Measurements from ENCODE around the gene IGF1R. TPM values are rescaled to one million over a fixed set of nuclear protein-coding genes. Genes with fewer than 3 reads are reported as not detected.

Gene IGF1R
- total and polyA plus RNA-seq, 2 experiments from 2014 or later, result 9.5 to 92.4 TPM

- no peaks in the 10 kb centered on the region for H3K4me1 ChIP-seq (ENCODE audit: low read depth)
- peaks cover 17% of the 10 kb centered on the region for H3K36me3 ChIP-seq
- no peak for TF ChIP-seq CTCF (IDR thresholded peaks at IDR 0.05; ENCODE audit: low read depth, low read length)
Measured at GRCh38 chr15:98931004-98931403, 282.7 kb downstream of the IGF1R start.

GRCh38 chr15:98933406-98933805 lies 285.1 kb downstream of the IGF1R start:
- no peak overlapping the region for H3K4me3 ChIP-seq

More at GRCh38 chr15:98931004-98931403, 282.7 kb downstream of the IGF1R start:
- no peaks in the 10 kb centered on the region for H3K27me3 ChIP-seq
- H3K4me3 ChIP-seq, result no peak overlapping the region
- no peak overlapping the region for H3K27ac ChIP-seq
- no peak for DNase-seq (ENCODE audit: low read depth in 1 of 2, low spot score in 1 of 2)
- H3K9me3 ChIP-seq (ENCODE audit: low read depth), result no peaks in the 10 kb centered on the region

GRCh38 chr15:98935736-98936135 lies 287.4 kb downstream of the IGF1R start:
- H3K4me1 ChIP-seq (ENCODE audit: low read depth), result no peaks in the 10 kb centered on the region
- DNase-seq (ENCODE audit: low read depth in 1 of 2, low spot score in 1 of 2), result no peak
- TF ChIP-seq CTCF (IDR thresholded peaks at IDR 0.05; ENCODE audit: low read depth, low read length), result no peak
- no peaks in the 10 kb centered on the region for H3K27me3 ChIP-seq
- H3K4me3 ChIP-seq, result no peak overlapping the region
- H3K9me3 ChIP-seq (ENCODE audit: low read depth), result no peaks in the 10 kb centered on the region
- H3K36me3 ChIP-seq, result peaks cover 22% of the 10 kb centered on the region
- H3K27ac ChIP-seq, result no peak overlapping the region

More at GRCh38 chr15:98933406-98933805, 285.1 kb downstream of the IGF1R start:
- H3K36me3 ChIP-seq, result peaks cover 21% of the 10 kb centered on the region
- no peak for DNase-seq (ENCODE audit: low read depth in 1 of 2, low spot score in 1 of 2)
- no peak overlapping the region for H3K27ac ChIP-seq
- H3K9me3 ChIP-seq (ENCODE audit: low read depth), result no peaks in the 10 kb centered on the region
- no peaks in the 10 kb centered on the region for H3K4me1 ChIP-seq (ENCODE audit: low read depth)
- H3K27me3 ChIP-seq, result no peaks in the 10 kb centered on the region
- no peak for TF ChIP-seq CTCF (IDR thresholded peaks at IDR 0.05; ENCODE audit: low read depth, low read length)

GRCh38 chr15:98937413-98938104 lies 289.2 kb downstream of the IGF1R start:
- Histone ChIP-seq H3K4me3 (no peak overlapping the region), H3K9me3 (ENCODE audit: low read depth) (no peaks in the 10 kb centered on the region), H3K4me1 (ENCODE audit: low read depth) (no peaks in the 10 kb centered on the region), H3K27me3 (no peaks in the 10 kb centered on the region), H3K27ac (no peak overlapping the region), H3K36me3 (peaks cover 22% of the 10 kb centered on the region)
- TF ChIP-seq CTCF (IDR thresholded peaks at IDR 0.05; ENCODE audit: low read depth, low read length), result no peak
- DNase-seq (ENCODE audit: low read depth in 1 of 2, low spot score in 1 of 2), result no peak

- Histone ChIP-seq H3K4me3 (no peak overlapping the region), H3K9me3 (ENCODE audit: low read depth) (no peaks in the 10 kb centered on the region), H3K27ac (no peak overlapping the region), H3K36me3 (peaks cover 22% of the 10 kb centered on the region), H3K27me3 (no peaks in the 10 kb centered on the region), H3K4me1 (ENCODE audit: low read depth) (peaks cover 5% of the 10 kb centered on the region)
- TF ChIP-seq CTCF (IDR thresholded peaks at IDR 0.05; ENCODE audit: low read depth, low read length), result no peak
- DNase-seq (ENCODE audit: low read depth in 1 of 2, low spot score in 1 of 2), result no peak
Measured at GRCh38 chr15:98938105-98938417, 289.7 kb downstream of the IGF1R start.
